Globus pallidus (tissue), 1 donor: ENCODE results near the gene MGRN1.

Source experiments
- DNase-seq: peaks from one replicate; pipeline ENCODE4 v3.0.0-alpha.2; 2015; ENCODE audit warnings: low spot score

The MGRN1 gene

DNA sequence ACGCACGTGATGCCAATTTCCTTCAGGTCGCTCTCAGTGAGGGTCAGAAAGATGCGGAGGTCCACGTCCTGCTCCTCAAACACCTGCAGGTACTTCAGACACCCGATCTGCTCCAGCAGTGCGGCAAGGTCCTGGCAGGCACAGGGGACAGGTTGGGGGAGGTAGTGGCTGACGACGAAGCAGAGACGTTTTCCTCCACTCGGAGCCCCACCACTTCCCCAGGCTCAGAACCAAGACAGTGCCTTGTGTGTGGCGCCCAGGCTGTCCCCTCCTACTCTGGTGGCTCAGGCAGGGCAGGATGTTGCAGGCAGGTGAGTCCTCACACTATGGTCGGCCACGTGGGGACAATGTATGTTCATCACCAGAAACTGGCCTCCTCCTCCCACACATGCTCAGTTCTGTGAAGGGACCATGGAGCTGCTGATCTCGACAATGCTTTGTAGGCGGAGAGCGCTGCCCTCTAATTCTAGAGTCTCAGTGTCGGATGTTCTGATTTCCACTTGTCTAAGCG lies 74.5 kb downstream of the MGRN1 start:
- DNase-seq = no peak

DNA sequence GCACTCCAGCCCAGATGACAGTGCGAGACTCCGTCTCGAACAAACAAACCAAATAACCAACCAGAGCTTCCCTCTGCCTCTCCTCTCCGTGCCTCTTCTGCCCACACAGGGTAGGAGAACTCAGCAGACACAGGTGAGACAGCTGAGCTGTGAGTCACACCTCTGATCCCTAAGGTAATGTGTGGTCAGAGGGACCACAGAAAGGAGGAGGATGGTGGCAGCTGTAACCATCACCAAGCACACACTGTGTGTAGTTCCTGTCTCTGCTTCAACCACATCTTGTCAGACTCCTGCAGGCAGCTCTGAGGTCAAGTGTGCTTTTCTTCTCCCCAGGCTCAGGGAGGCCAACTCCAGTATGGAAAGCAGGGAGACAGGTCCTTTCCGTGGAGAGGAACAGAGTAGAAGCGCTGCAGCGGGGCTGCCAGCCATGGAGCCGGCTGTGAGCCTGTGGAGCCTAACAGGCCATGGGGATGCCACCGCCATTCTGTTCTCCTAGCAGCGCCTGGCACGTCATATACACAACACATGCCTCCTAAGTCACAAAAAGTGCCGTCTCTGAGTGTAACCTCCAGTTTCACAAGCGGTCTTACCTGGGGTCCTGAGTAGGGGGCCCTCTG lies 75.9 kb downstream of the MGRN1 start:
- no peak for DNase-seq

DNA sequence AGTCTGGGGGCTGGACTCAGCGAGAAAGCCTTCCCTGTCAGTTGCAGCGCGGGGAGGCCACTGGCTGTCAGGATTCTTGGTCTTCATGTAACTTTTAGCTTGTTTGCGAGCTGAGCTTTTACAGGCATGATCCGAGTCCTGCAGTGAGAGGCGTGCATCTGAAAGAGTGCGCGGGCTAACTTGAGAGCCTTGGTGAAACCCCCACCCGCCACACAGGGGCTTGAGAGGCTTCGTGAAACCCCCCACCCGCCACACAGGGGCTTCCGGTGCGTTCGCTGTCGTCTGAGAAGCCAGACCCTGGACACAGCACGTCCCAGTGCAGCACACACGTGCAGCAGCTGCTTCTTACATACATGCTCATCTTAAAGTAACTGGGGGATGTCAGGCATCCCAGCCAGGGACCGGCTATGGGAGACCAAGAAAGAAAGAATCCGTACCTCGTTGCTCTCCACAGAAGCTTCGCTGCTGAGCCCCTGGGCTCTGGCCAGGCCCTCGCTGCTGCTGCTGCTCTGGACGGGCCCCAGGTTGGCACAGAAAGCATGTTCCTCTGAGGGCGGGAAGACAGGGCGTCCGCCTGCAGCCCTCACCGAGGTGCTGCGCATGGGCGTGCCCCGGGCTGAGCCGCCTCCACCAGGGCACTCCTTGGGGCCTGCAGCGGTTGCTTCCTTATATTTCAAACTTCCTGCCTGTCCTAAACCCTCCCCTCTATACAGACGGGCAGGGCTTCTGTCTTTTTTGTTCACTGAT lies 76.5 kb downstream of the MGRN1 start:
- DNase-seq = no peak

- DNase-seq = no peak
Measured at GRCh38 chr16:4701791-4702465, 77.3 kb downstream of the MGRN1 start.

- DNase-seq = no peak
Measured at GRCh38 chr16:4702466-4702808, 77.8 kb downstream of the MGRN1 start.

GRCh38 chr16:4703906-4704305 lies 79.3 kb downstream of the MGRN1 start:
- no peak for DNase-seq

- DNase-seq = no peak
Measured at GRCh38 chr16:4704491-4704890, 79.9 kb downstream of the MGRN1 start.

DNA sequence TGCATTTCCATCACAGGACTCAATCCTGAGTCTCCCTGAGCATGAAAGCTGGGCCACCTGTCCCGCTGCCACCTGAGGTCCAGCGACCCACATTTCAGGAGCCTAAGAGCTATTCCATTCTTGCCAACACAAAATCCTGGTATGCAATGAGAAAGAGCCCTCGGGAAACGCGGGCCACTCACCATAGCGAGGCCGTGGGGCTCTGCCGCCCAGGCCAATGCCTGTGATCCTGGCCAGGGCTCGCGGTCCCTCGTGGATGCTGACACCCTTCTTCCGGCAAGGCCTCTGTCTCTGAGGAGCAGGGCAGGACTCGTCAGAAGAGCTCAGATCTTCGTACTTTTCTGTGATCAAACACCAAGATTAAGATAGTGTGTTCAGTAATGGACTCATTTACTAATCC lies 80.3 kb downstream of the MGRN1 start:
- no peak for DNase-seq

DNA sequence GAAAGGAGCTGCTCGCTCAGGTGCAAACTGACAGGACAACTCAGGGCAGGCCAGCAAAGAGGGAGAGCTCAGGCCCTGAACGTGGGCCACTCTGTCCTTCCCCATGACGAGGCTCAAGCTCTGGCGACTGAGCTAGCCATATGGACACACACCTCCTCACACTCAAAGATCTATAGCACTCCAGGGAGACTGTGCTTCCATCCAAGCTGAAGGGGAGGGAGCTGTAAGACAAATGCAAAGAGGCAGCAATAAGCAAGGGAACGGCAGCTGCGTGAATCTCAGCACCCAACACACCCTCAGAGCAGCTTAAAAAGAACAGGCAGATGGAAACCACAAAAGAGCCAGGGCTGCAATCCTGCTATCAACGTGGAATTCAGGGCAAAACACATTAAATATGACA lies 82.2 kb downstream of the MGRN1 start:
- no peak for DNase-seq

- no peak for DNase-seq
Measured at GRCh38 chr16:4709481-4709880, 84.9 kb downstream of the MGRN1 start.

GRCh38 chr16:4713663-4714501 lies 89.3 kb downstream of the MGRN1 start:
- no peak for DNase-seq

DNA sequence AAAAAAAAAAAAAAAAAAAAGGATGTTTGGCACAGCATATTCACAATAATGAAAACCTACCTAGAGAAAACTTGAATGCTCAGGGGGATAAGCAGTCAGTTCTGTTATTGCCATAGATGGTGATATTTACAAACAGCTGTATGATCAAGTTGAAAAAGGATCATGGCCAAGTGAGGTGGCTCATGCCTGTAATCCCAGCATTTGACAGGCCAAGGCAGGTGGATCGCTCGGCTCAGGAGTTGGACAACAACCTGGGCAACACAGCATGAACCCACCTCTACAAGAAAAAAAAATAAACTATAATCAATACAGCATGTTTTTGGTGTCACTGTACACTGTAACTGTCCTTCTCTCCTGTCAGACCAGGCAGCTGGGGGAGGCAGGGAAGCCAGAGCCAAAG lies 90.4 kb downstream of the MGRN1 start:
- DNase-seq = no peak

GRCh38 chr16:4718466-4718865 lies 93.8 kb downstream of the MGRN1 start:
- no peak for DNase-seq

GRCh38 chr16:4723071-4723767 lies 98.6 kb downstream of the MGRN1 start:
- DNase-seq = no peak

DNA sequence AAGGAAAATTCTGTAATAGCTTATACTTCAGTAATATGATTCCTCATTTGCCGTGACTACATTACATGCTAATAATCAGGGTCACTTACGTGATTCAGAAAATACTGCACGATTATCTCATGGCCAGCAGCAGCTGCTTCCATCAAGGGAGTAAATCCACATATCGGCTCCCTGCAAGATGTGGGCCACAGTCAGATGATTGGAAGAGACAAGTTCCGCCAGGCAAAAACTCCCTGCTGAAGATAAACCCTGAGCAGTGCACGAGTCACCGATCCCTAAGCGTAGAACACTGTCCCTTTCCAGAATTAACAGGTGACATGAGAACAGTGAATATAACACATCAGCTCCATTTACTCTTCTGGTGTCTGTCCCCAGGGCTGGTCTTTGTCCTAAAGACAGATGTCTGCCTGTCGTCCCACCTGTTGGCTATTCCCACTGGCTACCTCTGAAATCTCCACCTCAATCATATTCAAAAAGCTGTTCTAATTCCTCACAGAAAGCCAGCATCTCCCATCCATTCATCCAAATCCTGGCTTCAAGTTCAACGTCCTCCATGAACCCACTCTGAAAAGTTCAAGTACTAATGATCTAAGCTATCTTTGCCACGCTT lies 100.1 kb downstream of the MGRN1 start:
- no peak for DNase-seq

GRCh38 chr16:4726616-4727015 lies 102.0 kb downstream of the MGRN1 start:
- DNase-seq = no peak

DNA sequence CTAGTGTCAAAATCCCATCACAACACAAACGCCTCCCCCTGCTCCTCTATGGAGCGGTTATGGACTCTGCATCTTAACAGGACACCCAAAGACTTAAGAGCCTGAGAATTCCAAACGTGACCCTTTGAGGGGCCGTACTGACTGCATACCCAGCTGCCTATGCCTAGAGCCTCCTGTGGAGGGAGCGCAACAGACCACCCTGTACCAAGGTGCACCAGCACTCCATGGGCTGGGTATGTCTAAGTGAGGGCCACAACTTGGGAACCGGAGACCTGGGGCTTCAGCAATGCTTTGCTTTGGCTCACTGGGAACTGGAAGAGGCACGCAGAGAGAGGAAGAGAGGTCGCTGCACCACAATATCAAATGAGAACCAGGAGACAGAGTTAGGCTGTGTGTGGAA lies 104.0 kb downstream of the MGRN1 start:
- no peak for DNase-seq

DNA sequence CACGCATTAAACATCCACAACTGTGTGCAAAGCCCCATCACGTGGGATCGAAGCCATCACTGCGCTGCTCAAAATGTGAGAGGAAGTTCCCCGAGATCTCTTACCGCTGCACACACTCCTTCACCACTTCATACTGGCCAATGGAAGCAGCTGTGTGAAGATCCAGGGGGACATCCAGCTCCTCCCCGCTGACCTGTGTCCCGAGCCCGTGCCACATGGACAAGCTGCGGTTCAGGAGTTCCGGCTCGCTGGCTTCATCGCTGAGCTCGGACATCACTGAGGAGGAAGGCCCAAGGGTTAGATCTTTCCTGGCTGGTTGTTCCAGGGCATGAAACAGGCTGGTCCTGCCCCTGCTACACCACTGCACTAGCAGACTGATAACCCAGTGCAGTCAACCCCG lies 105.2 kb downstream of the MGRN1 start:
- DNase-seq = no peak

DNA sequence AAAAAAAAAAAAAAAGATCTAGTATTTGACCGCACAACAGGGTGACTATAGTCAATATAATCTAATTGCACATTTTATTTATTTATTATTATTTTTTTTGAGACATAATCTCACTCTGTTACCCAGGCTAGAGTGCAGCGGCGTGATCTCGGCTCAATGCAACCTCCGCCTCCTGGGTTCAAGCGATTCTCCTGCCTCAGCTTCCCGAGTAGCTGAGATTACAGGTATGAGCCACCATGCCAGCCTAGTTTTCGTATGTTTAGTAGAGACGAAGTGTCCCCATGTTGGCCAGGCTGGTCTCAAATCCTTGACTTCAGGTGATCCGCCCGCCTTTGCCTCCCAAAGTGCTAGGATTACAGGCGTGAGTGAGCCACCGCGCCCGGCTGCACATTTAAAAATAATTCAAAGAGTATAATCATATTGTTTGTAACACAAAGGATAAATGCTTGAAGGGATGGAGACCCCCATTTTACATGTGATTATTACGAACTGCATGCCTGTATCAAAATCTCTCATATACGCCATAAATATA lies 108.7 kb downstream of the MGRN1 start:
- DNase-seq = no peak

- no peak for DNase-seq
Measured at GRCh38 chr16:4733747-4734062, 109.1 kb downstream of the MGRN1 start.

GRCh38 chr16:4734063-4734729 lies 109.6 kb downstream of the MGRN1 start, which contains the start of the genes ANKS3 and DNAAF8:
TSS of gene ANKS3 (minus strand) at chr16:4734271. CDS start at chr16:4730149, 4,122 bp downstream.
TSS of gene DNAAF8 (plus strand) at chr16:4734537. CDS start at chr16:4736515, 1,978 bp downstream.
- peak; percentile 97 for DNase-seq
